ENCODE measurements around the gene GASK1A. TPM values are rescaled to one million over a fixed set of nuclear protein-coding genes. Genes with fewer than 3 reads are reported as not detected.

The GASK1A gene
- total RNA-seq, 1 experiment from 2014 or later, result 1.4 TPM

DNA sequence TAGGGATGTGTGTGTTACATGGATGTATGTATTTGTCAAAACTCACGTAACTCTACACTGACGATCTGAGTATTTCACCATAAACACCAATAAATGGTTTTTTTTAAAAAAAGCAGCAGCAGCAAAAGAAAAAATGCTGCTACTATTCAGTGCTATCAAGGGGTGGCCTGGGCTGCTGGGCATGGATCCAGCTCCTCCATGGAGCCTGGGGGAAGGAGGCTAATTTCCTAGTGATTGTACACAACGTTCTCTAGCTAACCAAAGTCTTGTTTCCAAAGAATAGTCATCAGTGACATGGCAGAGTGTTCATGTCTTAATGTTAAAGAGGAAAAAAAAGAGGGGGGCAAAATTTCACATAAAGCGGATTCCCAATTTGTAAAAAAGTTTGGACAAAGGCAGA, 97.7 kb downstream of the GASK1A start:
- no peaks in the 10 kb centered on the region for H3K36me3 ChIP-seq (ENCODE audit: insufficient read depth, low read length, poor library complexity, severe bottlenecking)
- no peaks in the 10 kb centered on the region for H3K9me3 ChIP-seq (ENCODE audit: low read depth, low read length, poor library complexity, severe bottlenecking)
- no TSS peak for BruUV-seq (replicated peaks)
- POLR2A ChIA-PET (ENCODE audit: low non-redundant PET), result no interaction called here
- intact Hi-C loops (cut with micrococcal nuclease; ENCODE audit: unreplicated experiment), result no loop called here
- CTCF ChIA-PET, result no interaction called here
- no peak for DNase-seq (ENCODE audit: low spot score)
- no peak overlapping the region for H3K27ac ChIP-seq (ENCODE audit: low read depth, low read length, poor library complexity, severe bottlenecking)
- TF ChIP-seq CTCF (conservative IDR thresholded peaks at IDR 0.05; ENCODE audit: low read depth, low read length) (no peak), EZH2 (IDR thresholded peaks at IDR 0.05; ENCODE audit: borderline replicate concordance, low read depth, low read length, poor library complexity, severe bottlenecking) (no peak)
- H3K4me3 ChIP-seq (ENCODE audit: low read depth, low read length, poor library complexity, severe bottlenecking), result no peak overlapping the region
- H3K27me3 ChIP-seq (replicated peaks; ENCODE audit: insufficient read depth, low read depth, low read length, poor library complexity), result no peaks in the 10 kb centered on the region
- H3K4me1 ChIP-seq (ENCODE audit: insufficient read depth, low read length, poor library complexity, severe bottlenecking), result no peaks in the 10 kb centered on the region

DNA sequence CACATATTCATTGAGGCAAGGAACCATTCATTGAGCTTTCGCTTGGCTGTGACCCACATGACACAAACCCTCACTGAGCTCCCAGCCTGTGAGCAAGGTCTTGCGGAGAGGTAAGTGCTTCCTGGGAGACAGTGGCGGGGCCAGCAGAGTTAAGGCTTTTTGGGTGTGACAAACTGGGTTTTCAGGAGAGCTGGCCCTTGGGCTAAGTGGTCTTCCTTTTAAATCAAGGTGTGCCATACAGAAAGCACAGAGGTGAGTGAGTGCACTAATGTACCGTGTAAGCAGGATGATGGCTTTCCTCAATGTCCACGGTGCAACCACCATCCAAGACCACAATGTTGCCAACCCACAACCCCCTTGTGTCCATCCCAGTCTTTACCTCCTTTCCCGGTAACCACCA, 98.2 kb downstream of the GASK1A start:
- BruUV-seq (replicated peaks), result no TSS peak

DNA sequence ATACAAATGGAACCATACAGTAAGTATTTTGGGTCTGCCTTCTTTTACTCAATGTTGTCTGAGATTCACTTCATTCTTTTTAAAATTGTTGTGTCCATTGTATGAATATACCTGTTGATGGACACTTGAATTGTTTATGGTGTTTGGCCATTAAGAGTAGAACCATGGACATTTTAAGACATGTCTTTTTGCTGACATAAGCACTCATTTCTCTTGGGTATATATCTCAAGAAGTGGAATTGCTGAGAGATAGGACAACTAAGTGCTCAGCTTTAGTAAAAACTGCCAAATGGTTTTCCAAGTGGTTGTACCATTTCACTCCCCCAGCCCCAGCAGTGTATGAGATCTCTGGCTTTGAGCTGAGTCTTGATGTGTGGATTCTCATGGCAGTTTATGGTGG, 98.6 kb downstream of the GASK1A start:
- TF ChIP-seq CTCF (conservative IDR thresholded peaks at IDR 0.05; ENCODE audit: low read depth, low read length) (no peak), EZH2 (IDR thresholded peaks at IDR 0.05; ENCODE audit: borderline replicate concordance, low read depth, low read length, poor library complexity, severe bottlenecking) (no peak)
- Histone ChIP-seq H3K4me1 (ENCODE audit: insufficient read depth, low read length, poor library complexity, severe bottlenecking) (no peaks in the 10 kb centered on the region), H3K36me3 (ENCODE audit: insufficient read depth, low read length, poor library complexity, severe bottlenecking) (no peaks in the 10 kb centered on the region), H3K27me3 (replicated peaks; ENCODE audit: insufficient read depth, low read depth, low read length, poor library complexity) (no peaks in the 10 kb centered on the region), H3K4me3 (ENCODE audit: low read depth, low read length, poor library complexity, severe bottlenecking) (no peak overlapping the region), H3K27ac (ENCODE audit: low read depth, low read length, poor library complexity, severe bottlenecking) (no peak overlapping the region), H3K9me3 (ENCODE audit: low read depth, low read length, poor library complexity, severe bottlenecking) (no peaks in the 10 kb centered on the region)
- ChIA-PET POLR2A (ENCODE audit: low non-redundant PET) (no interaction called here), CTCF (no interaction called here)
- intact Hi-C loops (cut with micrococcal nuclease; ENCODE audit: unreplicated experiment), result no loop called here
- no peak for DNase-seq (ENCODE audit: low spot score)
- no TSS peak for BruUV-seq (replicated peaks)

More for the DNA sequence above, 98.2 kb downstream of the GASK1A start:
- no peak for DNase-seq (ENCODE audit: low spot score)
- no peaks in the 10 kb centered on the region for H3K4me1 ChIP-seq (ENCODE audit: insufficient read depth, low read length, poor library complexity, severe bottlenecking)
- intact Hi-C loops (cut with micrococcal nuclease; ENCODE audit: unreplicated experiment), result no loop called here
- no peaks in the 10 kb centered on the region for H3K9me3 ChIP-seq (ENCODE audit: low read depth, low read length, poor library complexity, severe bottlenecking)
- no peak overlapping the region for H3K4me3 ChIP-seq (ENCODE audit: low read depth, low read length, poor library complexity, severe bottlenecking)
- ChIA-PET POLR2A (ENCODE audit: low non-redundant PET) (no interaction called here), CTCF (no interaction called here)
- H3K36me3 ChIP-seq (ENCODE audit: insufficient read depth, low read length, poor library complexity, severe bottlenecking), result no peaks in the 10 kb centered on the region
- no peaks in the 10 kb centered on the region for H3K27me3 ChIP-seq (replicated peaks; ENCODE audit: insufficient read depth, low read depth, low read length, poor library complexity)
- TF ChIP-seq CTCF (conservative IDR thresholded peaks at IDR 0.05; ENCODE audit: low read depth, low read length) (no peak), EZH2 (IDR thresholded peaks at IDR 0.05; ENCODE audit: borderline replicate concordance, low read depth, low read length, poor library complexity, severe bottlenecking) (no peak)
- H3K27ac ChIP-seq (ENCODE audit: low read depth, low read length, poor library complexity, severe bottlenecking), result no peak overlapping the region

Measured in A673 (cell line).